GM12873 (cell line): ENCODE data around the gene SEC22A.

Experiments used
- TF ChIP-seq, protein P1 (sequence below): IDR thresholded peaks from 2 replicates; pipeline ENCODE4 v1.5.1; 2012; ENCODE audit warnings: low read depth, mild to moderate bottlenecking, moderate library complexity, low read length, control low read depth; ENCODE audit not compliant: insufficient read depth; ENCODE audit errors: missing control alignments

Gene SEC22A

GRCh38 chr3:123165163-123165562, 36.6 kb upstream of the SEC22A start:
- TF ChIP-seq, protein P1, sequence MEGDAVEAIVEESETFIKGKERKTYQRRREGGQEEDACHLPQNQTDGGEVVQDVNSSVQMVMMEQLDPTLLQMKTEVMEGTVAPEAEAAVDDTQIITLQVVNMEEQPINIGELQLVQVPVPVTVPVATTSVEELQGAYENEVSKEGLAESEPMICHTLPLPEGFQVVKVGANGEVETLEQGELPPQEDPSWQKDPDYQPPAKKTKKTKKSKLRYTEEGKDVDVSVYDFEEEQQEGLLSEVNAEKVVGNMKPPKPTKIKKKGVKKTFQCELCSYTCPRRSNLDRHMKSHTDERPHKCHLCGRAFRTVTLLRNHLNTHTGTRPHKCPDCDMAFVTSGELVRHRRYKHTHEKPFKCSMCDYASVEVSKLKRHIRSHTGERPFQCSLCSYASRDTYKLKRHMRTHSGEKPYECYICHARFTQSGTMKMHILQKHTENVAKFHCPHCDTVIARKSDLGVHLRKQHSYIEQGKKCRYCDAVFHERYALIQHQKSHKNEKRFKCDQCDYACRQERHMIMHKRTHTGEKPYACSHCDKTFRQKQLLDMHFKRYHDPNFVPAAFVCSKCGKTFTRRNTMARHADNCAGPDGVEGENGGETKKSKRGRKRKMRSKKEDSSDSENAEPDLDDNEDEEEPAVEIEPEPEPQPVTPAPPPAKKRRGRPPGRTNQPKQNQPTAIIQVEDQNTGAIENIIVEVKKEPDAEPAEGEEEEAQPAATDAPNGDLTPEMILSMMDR: no peak

- TF ChIP-seq, protein P1: no peak
These were observed 34.1 kb upstream of the SEC22A start for GRCh38 chr3:123167686-123168085.

GRCh38 chr3:123168122-123168521, 33.6 kb upstream of the SEC22A start:
- TF ChIP-seq, protein P1: no peak

- TF ChIP-seq, protein P1: no peak
These were observed 33.1 kb upstream of the SEC22A start for GRCh38 chr3:123168605-123169004.

DNA sequence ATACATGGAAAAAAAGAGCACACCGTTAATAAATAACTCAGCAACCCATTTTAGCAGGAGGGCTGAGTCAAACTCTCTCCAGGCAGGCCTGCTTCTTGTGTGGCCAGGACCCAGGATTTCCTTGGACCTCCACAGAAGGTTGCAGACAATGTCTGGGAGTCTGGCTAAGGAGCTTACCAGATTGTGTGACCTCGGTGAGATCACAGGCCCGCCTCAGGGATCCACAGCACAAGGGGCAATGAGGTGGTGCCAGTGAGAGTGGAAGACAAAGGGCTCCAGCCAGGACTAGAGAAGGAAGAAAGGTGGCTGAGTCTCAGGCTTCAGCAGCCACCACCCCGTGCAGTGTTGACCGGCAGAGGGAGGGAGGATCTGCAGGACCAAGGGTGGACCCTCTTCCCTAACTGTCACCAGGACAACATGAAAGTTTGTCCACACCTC, 32.2 kb upstream of the SEC22A start:
- TF ChIP-seq, protein P1: no peak

DNA sequence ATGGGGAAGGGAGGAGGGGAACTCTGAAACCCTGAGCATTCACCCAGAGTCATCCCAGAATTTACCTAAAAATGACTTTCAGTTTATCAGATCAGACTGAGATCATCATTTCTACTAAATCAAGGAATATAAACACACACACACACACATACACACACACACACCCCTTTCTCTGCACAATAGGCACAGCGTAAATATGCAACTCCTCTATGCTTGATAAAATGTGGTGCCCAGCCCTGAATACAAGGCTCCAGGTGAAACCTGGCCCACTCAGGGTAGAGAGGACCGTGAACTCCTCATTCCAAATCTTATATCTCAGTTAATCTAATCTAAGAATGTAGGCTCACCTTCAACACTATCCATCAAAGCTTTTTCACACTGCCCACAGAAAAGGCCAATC, 31.8 kb upstream of the SEC22A start:
- TF ChIP-seq, protein P1: no peak

DNA sequence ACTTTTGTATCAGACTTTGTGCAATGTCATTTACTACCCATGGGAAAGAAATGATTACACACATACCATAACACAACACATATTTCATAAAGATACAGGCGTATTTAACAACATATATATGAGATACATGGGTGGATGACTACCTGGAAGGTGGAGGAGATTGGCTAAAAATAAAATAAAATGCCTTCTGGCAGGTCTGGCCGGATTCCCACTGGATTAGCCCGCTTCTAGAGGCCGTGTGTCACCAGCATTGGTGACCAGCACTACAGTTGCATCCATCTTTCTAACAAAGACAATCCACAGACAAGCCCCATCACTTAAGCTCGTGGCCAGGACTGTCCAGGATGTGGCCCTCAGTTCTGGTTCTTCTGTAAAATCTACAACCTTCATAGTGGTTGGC, 21.0 kb upstream of the SEC22A start:
- TF ChIP-seq, protein P1: no peak
